Lower leg skin (tissue), 3 donors: ENCODE results near the gene RTCB.

Experiments used
- CTCF ChIP-seq, 3 donors: fragments of 450-650 bp; IDR thresholded peaks; one replicate each; pipeline ENCODE4 v1.5.1; 2016; ENCODE audit warnings: antibody characterized with exemption in 3 of 3, mild to moderate bottlenecking in 3 of 3, moderate library complexity in 2 of 3
- POLR2A ChIP-seq, 2 donors: fragments of 450-650 bp; IDR thresholded peaks; one replicate each; pipeline ENCODE4 v1.6.1; 2016 to 2017; ENCODE audit warnings: antibody characterized with exemption in 2 of 2, mild to moderate bottlenecking in 1 of 2, moderate library complexity in 1 of 2

DNA sequence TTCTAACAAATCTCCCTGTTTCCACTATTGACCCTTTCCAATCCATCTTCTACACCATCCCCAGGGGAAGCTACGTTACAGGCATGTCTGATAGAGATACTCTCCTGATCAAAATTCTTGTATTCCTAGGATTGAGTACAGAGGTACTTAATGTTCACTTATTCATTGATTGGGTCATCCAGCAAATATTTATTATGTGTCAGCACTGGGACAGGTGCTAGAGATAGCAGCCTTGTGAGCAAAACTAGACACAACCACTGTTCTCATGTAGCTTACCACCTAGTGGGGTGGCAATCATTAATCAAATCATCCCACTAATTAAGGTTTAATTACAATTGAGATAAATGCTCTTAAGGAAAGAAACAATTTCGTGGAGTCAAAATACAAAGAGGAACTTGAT, 9.4 kb upstream of the RTCB start:
- no peak for TF ChIP-seq CTCF (IDR thresholded peaks at IDR 0.05)
- TF ChIP-seq POLR2A (IDR thresholded peaks at IDR 0.05) = no peak
